ENCODE data around the gene LYPD6B.

The LYPD6B gene

GRCh38 chr2:149080099-149080498 lies 41.6 kb downstream of the LYPD6B start:
- DNase-seq = no peak

- no peak for DNase-seq
Observed at GRCh38 chr2:149080971-149081370, 42.5 kb downstream of the LYPD6B start.

- no peak for DNase-seq
Observed at GRCh38 chr2:149082079-149082478, 43.6 kb downstream of the LYPD6B start.

- no peak for DNase-seq
Observed at GRCh38 chr2:149082735-149083134, 44.2 kb downstream of the LYPD6B start.

GRCh38 chr2:149084924-149085795 lies 46.7 kb downstream of the LYPD6B start:
- no peak for DNase-seq

GRCh38 chr2:149087751-149088150 lies 49.3 kb downstream of the LYPD6B start:
- no peak for DNase-seq

- no peak for DNase-seq
Observed at GRCh38 chr2:149089068-149089467, 50.6 kb downstream of the LYPD6B start.

GRCh38 chr2:149090706-149091105 lies 52.2 kb downstream of the LYPD6B start:
- DNase-seq = no peak

- no peak for DNase-seq
Observed at GRCh38 chr2:149093579-149093978, 55.1 kb downstream of the LYPD6B start.

- no peak for DNase-seq
Observed at GRCh38 chr2:149094217-149095015, 55.9 kb downstream of the LYPD6B start.

- no peak for DNase-seq
Observed at GRCh38 chr2:149098701-149099100, 60.2 kb downstream of the LYPD6B start.

- DNase-seq = no peak
Observed at GRCh38 chr2:149099298-149099697, 60.8 kb downstream of the LYPD6B start.

- no peak for DNase-seq
Observed at GRCh38 chr2:149100739-149101699, 62.5 kb downstream of the LYPD6B start.

- no peak for DNase-seq
Observed at GRCh38 chr2:149101818-149102217, 63.3 kb downstream of the LYPD6B start.

- DNase-seq = no peak
Observed at GRCh38 chr2:149103081-149103620, 64.7 kb downstream of the LYPD6B start.

GRCh38 chr2:149104221-149104620 lies 65.7 kb downstream of the LYPD6B start:
- DNase-seq = no peak

GRCh38 chr2:149112068-149112467 lies 73.6 kb downstream of the LYPD6B start:
- no peak for DNase-seq

- DNase-seq = no peak
Observed at GRCh38 chr2:149112713-149113112, 74.2 kb downstream of the LYPD6B start.

- DNase-seq = no peak
Observed at GRCh38 chr2:149115781-149116180, 77.3 kb downstream of the LYPD6B start.

- DNase-seq = no peak
Observed at GRCh38 chr2:149119368-149119767, 80.9 kb downstream of the LYPD6B start.

GRCh38 chr2:149122516-149122915 lies 84.0 kb downstream of the LYPD6B start:
- DNase-seq = no peak

GRCh38 chr2:149125031-149125725 lies 86.7 kb downstream of the LYPD6B start:
- DNase-seq = no peak

All from activated T-cell treated with anti-CD3 and anti-CD28 coated beads, Interleukin-2, amount 50 U/mL, for 48 hours (primary cell).